GM12878 (cell line): ENCODE measurements around the gene ZNF608. TPM values are rescaled to one million over a fixed set of nuclear protein-coding genes. Genes with fewer than 3 reads are reported as not detected.

Experiments
- ATAC-seq: fragments of 200-7000 bp; cut with Tn5 transposase; 3 replicates; pipeline ENCODE4 v1.9.1; 2020; ENCODE audit warnings: mild to moderate bottlenecking, moderate library complexity
- BruUV-seq: library from RNA; stranded (reverse); fragments of 400-500 nt; replicated peaks from 2 replicates; lab custom pipeline; 2021; lab: Mats Ljungman, UMichigan
- CTCF ChIA-PET: fragments of 300-600 bp; sonication (Branson Sonifier 250); formaldehyde crosslinking; extraction: SDS; loops from one replicate; lab custom pipeline; 2021; ENCODE audit warnings: inconsistent platforms; lab: Yijun Ruan, JAX
- POLR2A ChIA-PET: fragments of 350-600 bp; formaldehyde crosslinking; extraction: SDS; loops from one replicate; lab custom pipeline; 2021; ENCODE audit warnings: inconsistent platforms; lab: Charles Lee
- RAD21 ChIA-PET: fragments of 300-600 bp; sonication (Branson Sonifier 250); formaldehyde crosslinking; loops from one replicate; lab custom pipeline; 2023; ENCODE audit warnings: antibody characterized with exemption; ENCODE audit not compliant: unreplicated experiment; lab: Charles Lee
- SMC1A ChIA-PET: fragments of 300-600 bp; sonication (Branson Sonifier 250); formaldehyde crosslinking; loops from one replicate; lab custom pipeline; 2023; ENCODE audit not compliant: unreplicated experiment, uncharacterized antibody; lab: Charles Lee
- DNase-seq: peaks from one replicate; pipeline ENCODE4 v3.0.0-alpha.2; 2011; ENCODE audit warnings: low read depth, low spot score
- FAIRE-seq: peaks from 3 replicates; lab custom pipeline; 2011; peaks lifted over from hg19 to GRCh38; lab: Jason Lieb, UNC
- H2AFZ ChIP-seq: 2 replicates; pipeline ENCODE4 v1.6.0; 2011; ENCODE audit warnings: low read depth, low read length, control low read depth; ENCODE audit not compliant: control insufficient read depth
- H3K27ac ChIP-seq: 2 replicates; pipeline ENCODE4 v1.5.1; 2011; ENCODE audit warnings: control low read depth; ENCODE audit not compliant: control insufficient read depth, insufficient read depth
- H3K27me3 ChIP-seq, 2 experiments: replicated peaks in 1 of 2; 2 replicates each; pipeline versions ENCODE4 v1.6.0 to v1.6.1; 2011; ENCODE audit warnings: low read length in 1 of 2; ENCODE audit not compliant: control insufficient read depth in 2 of 2, insufficient read depth in 2 of 2
- H3K36me3 ChIP-seq, 2 experiments: 2 replicates each; pipeline ENCODE4 v1.5.1; 2011; ENCODE audit warnings: low read length in 1 of 2; ENCODE audit not compliant: control insufficient read depth in 2 of 2, insufficient read depth in 2 of 2
- H3K4me1 ChIP-seq: 2 replicates; pipeline ENCODE4 v1.6.1; 2011; ENCODE audit warnings: mild to moderate bottlenecking, low read length, moderate library complexity, mixed read lengths; ENCODE audit not compliant: control insufficient read depth, insufficient read depth
- H3K4me2 ChIP-seq: 2 replicates; pipeline ENCODE4 v1.6.0; 2011; ENCODE audit warnings: control low read depth; ENCODE audit not compliant: control insufficient read depth, insufficient read depth
- H3K4me3 ChIP-seq: fragments of 200-600 bp; sonication (generic); 2 replicates; pipeline ENCODE4 v1.5.1; 2016
- H3K79me2 ChIP-seq: 2 replicates; pipeline ENCODE4 v1.6.0; 2011; ENCODE audit warnings: low read length; ENCODE audit not compliant: control insufficient read depth, insufficient read depth
- H3K9ac ChIP-seq: 2 replicates; pipeline ENCODE4 v1.8.0; 2011; ENCODE audit warnings: low read length, control low read depth, mixed read lengths; ENCODE audit not compliant: control insufficient read depth, insufficient read depth
- H3K9me3 ChIP-seq: replicated peaks from 3 replicates; pipeline ENCODE4 v1.5.1; 2011; ENCODE audit warnings: mild to moderate bottlenecking, low read length; ENCODE audit not compliant: control insufficient read depth, insufficient read depth
- H4K20me1 ChIP-seq: 2 replicates; pipeline ENCODE4 v1.6.0; 2011; ENCODE audit not compliant: control insufficient read depth, insufficient read depth
- ATF7 ChIP-seq: fragments of 450-650 bp; IDR thresholded peaks from 2 replicates; pipeline ENCODE4 v1.6.1; 2016; ENCODE audit warnings: low read depth, mild to moderate bottlenecking
- CREM ChIP-seq: IDR thresholded peaks from 2 replicates; pipeline ENCODE4 v1.6.1; 2014; ENCODE audit warnings: antibody characterized with exemption, low read depth
- EZH2 ChIP-seq: IDR thresholded peaks from 2 replicates; pipeline ENCODE4 v1.6.1; 2012; ENCODE audit warnings: low read depth, mild to moderate bottlenecking, control low read depth, inconsistent platforms, low read length, borderline replicate concordance; ENCODE audit not compliant: control insufficient read depth
- IRF4 ChIP-seq: IDR thresholded peaks from 2 replicates; pipeline ENCODE4 v1.6.1; 2011; ENCODE audit warnings: low read depth, low read length
- MTA2 ChIP-seq: fragments of 450-650 bp; IDR thresholded peaks from 2 replicates; pipeline ENCODE4 v1.6.1; 2016; ENCODE audit warnings: low read depth, mild to moderate bottlenecking, moderate library complexity
- NBN ChIP-seq: fragments of 450-650 bp; IDR thresholded peaks from 2 replicates; pipeline ENCODE4 v1.6.1; 2016
- STAT1 ChIP-seq: fragments of 450-650 bp; conservative IDR thresholded peaks from 2 replicates; pipeline ENCODE4 v1.6.1; 2014; ENCODE audit warnings: antibody characterized with exemption, mild to moderate bottlenecking
- SUZ12 ChIP-seq: fragments of 200-600 bp; sonication (generic); IDR thresholded peaks from one replicate; pipeline ENCODE4 v1.6.1; 2018; ENCODE audit warnings: antibody characterized with exemption, mild to moderate bottlenecking; ENCODE audit not compliant: unreplicated experiment
- ZNF207 ChIP-seq: fragments of 450-650 bp; IDR thresholded peaks from 2 replicates; pipeline ENCODE4 v1.6.1; 2014; ENCODE audit warnings: antibody characterized with exemption, mild to moderate bottlenecking, borderline replicate concordance
- ZNF622 ChIP-seq: fragments of 450-650 bp; IDR thresholded peaks from 2 replicates; pipeline ENCODE4 v1.6.1; 2017; ENCODE audit warnings: mild to moderate bottlenecking, inconsistent platforms
- ZSCAN29 ChIP-seq: fragments of 450-650 bp; IDR thresholded peaks from 2 replicates; pipeline ENCODE4 v1.6.1; 2017; ENCODE audit warnings: mild to moderate bottlenecking, moderate library complexity
- WGBS: methylation state at CpG from one replicate; pipeline ENCODE4 v1.1.6; 2016; ENCODE audit warnings: low lambda C conversion rate; ENCODE audit not compliant: insufficient replicate concordance, insufficient coverage; ENCODE audit errors: missing lambda C conversion rate; 5-methylcytosine and 5-hydroxymethylcytosine counted together
- in situ Hi-C: fragments of 300-500 bp; cut with MboI; formaldehyde crosslinking; loops from 9 replicates; pipeline ENCODE4 v1.14.3; 2018; ENCODE audit warnings: mixed read lengths
- intact Hi-C: fragments of 100-400 bp; cut with micrococcal nuclease; formaldehyde crosslinking; loops from one replicate; pipeline ENCODE4 v1.14.2; 2022; ENCODE audit not compliant: unreplicated experiment
- polyA plus RNA-seq, 11 experiments: library from polyadenylated mRNA; depleted of rRNA in 4 of 11; unstranded in 6 of 11; stranded (reverse) in 5 of 11; fragments of >200 nt; fragmentation: Nextera tagmentation in 4 of 11; fragmentation: Illumina TruSeq in 1 of 11; extraction: Ambion mirVana in 4 of 11; extraction: Trizol in 1 of 11; gene quantifications; 1 replicate in 1 of 11; 2 replicates in 10 of 11; pipeline versions ENCODE4 v1.2.1 to v1.2.3, GENCODE V29; 2011 to 2016; ENCODE audit warnings: inconsistent platforms in 2 of 11, missing spikeins in 2 of 11, low read depth in 1 of 11
- total RNA-seq, 4 experiments: library from RNA; depleted of rRNA in 3 of 4; stranded (reverse); fragments of >200 nt in 3 of 4; fragmentation: Illumina TruSeq in 1 of 4; extraction: Trizol in 1 of 4; gene quantifications; 2 replicates each; pipeline versions ENCODE4 v1.2.1 to v1.2.3, GENCODE V29; 2013 to 2021
- TF ChIP-seq, protein P1 (sequence below): fragments of 450-650 bp; formaldehyde crosslinking; IDR thresholded peaks from 2 replicates; pipeline ENCODE4 v1.4.0; 2020; ENCODE audit warnings: mild to moderate bottlenecking, moderate library complexity
- TF ChIP-seq, protein P2 (sequence below): fragments of 450-650 bp; IDR thresholded peaks from 2 replicates; pipeline ENCODE4 v1.6.1; 2016; ENCODE audit warnings: mild to moderate bottlenecking
- TF ChIP-seq, protein P3 (sequence below): fragments of 450-650 bp; IDR thresholded peaks from 2 replicates; pipeline ENCODE4 v1.6.1; 2017; ENCODE audit warnings: mild to moderate bottlenecking, moderate library complexity

ZNF608 gene
- total and polyA plus RNA-seq, 10 of the 15 experiments (the other 5 are each of a cell fraction or from before 2014, with no cell fraction given), result 0.19 to 6.7 (median 0.64) TPM

DNA sequence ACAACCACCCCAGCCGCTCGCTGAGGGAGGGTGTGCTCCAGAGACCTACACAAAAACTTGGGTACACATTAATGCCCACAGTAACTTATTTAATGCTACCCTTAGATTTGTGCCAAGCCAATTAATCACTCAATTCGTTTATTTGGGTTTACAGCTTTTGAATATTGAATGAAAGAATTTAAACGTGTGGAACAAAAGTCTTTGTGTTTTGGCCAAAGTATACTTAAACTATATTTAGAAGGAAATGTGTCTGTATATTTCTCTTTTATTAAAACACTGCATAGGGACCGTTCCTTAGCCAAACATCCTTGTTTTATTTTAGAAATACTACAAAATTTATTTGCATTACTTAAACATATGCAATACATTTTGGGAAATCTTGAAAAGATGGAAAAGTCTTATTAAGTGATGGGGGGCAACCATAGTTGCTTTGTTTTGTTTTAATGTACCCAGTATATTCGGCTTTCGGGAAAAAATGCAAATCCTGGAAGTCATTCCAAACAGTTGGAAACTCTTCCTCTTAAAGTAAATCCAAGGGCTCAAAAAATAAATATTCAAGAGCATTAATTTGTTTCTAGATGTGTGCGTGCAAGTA lies 11.8 kb downstream of the ZNF608 start (continued):
- TF ChIP-seq, protein P1, sequence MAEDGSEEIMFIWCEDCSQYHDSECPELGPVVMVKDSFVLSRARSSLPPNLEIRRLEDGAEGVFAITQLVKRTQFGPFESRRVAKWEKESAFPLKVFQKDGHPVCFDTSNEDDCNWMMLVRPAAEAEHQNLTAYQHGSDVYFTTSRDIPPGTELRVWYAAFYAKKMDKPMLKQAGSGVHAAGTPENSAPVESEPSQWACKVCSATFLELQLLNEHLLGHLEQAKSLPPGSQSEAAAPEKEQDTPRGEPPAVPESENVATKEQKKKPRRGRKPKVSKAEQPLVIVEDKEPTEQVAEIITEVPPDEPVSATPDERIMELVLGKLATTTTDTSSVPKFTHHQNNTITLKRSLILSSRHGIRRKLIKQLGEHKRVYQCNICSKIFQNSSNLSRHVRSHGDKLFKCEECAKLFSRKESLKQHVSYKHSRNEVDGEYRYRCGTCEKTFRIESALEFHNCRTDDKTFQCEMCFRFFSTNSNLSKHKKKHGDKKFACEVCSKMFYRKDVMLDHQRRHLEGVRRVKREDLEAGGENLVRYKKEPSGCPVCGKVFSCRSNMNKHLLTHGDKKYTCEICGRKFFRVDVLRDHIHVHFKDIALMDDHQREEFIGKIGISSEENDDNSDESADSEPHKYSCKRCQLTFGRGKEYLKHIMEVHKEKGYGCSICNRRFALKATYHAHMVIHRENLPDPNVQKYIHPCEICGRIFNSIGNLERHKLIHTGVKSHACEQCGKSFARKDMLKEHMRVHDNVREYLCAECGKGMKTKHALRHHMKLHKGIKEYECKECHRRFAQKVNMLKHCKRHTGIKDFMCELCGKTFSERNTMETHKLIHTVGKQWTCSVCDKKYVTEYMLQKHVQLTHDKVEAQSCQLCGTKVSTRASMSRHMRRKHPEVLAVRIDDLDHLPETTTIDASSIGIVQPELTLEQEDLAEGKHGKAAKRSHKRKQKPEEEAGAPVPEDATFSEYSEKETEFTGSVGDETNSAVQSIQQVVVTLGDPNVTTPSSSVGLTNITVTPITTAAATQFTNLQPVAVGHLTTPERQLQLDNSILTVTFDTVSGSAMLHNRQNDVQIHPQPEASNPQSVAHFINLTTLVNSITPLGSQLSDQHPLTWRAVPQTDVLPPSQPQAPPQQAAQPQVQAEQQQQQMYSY (CRISPR knock-in tag), result no peak

DNA sequence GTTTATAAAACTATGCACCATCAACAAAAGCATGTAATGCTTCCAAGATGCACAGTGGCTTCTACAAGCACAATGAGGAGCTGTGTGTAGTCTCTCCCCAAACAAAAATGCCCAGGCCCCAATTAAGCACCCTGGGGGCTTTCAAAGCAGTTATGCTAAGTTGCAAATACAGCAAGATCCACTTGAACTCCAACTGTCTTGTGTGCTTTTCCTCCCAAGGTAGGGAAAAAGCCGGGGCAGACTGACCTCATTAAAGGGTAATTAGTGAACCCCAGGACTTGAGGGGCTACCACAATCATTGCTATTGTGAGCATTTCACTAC lies 13.1 kb downstream of the ZNF608 start:
- ChIA-PET POLR2A (interaction anchor here (0.6 to 1.1 kb wide), 8 partner anchors 10 to 264 kb away, joined by 3 to 7 read pairs (median 5); partner anchors contain the start of gene ZNF608), RAD21 (interaction anchor here (0.7 to 1.8 kb wide), 8 partner anchors 13 to 352 kb away, joined by 3 to 6 read pairs (median 4); no protein-coding TSS in a partner anchor), CTCF (interaction anchor here (0.6 to 1.4 kb wide), 2 partner anchors 14 to 18 kb away, joined by 3 to 4 read pairs; no protein-coding TSS in a partner anchor), SMC1A (interaction anchor here (0.8 to 1.9 kb wide), 8 partner anchors 8 to 170 kb away, joined by 3 to 9 read pairs (median 4); no protein-coding TSS in a partner anchor)
- DNase-seq (no peak), ATAC-seq (no peak), FAIRE-seq (no peak)
- intact Hi-C loops (no loop called here), in situ Hi-C loops (no loop called here)
- Histone ChIP-seq H3K27ac (no peak overlapping the region), H3K9ac (no peak overlapping the region), H3K79me2 (peaks cover 73% of the 10 kb centered on the region), H3K4me2 (no peak overlapping the region), H3K4me1 (peaks cover 24% of the 10 kb centered on the region), H4K20me1 (no peaks in the 10 kb centered on the region), H3K9me3 (no peaks in the 10 kb centered on the region; the same call in 1 of the 3 replicates), H3K27me3 (no peaks in the 10 kb centered on the region), H2AFZ (no peak overlapping the region), H3K4me3 (no peak overlapping the region), H3K36me3 (no peaks in the 10 kb centered on the region)
- BruUV-seq, result no TSS peak
- WGBS, result 72% methylated on average over 1 of the region's 1 CpG
- TF ChIP-seq, protein P2, sequence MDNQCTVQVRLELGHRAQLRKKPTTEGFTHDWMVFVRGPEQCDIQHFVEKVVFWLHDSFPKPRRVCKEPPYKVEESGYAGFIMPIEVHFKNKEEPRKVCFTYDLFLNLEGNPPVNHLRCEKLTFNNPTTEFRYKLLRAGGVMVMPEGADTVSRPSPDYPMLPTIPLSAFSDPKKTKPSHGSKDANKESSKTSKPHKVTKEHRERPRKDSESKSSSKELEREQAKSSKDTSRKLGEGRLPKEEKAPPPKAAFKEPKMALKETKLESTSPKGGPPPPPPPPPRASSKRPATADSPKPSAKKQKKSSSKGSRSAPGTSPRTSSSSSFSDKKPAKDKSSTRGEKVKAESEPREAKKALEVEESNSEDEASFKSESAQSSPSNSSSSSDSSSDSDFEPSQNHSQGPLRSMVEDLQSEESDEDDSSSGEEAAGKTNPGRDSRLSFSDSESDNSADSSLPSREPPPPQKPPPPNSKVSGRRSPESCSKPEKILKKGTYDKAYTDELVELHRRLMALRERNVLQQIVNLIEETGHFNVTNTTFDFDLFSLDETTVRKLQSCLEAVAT, result no peak
- TF ChIP-seq ZSCAN29 (no peak), SUZ12 (no peak), IRF4 (no peak), STAT1 (no peak), MTA2 (no peak), CREM (no peak), ATF7 (no peak), EZH2 (no peak), ZNF622 (no peak), NBN (no peak), ZNF207 (no peak)
- TF ChIP-seq, protein P3, sequence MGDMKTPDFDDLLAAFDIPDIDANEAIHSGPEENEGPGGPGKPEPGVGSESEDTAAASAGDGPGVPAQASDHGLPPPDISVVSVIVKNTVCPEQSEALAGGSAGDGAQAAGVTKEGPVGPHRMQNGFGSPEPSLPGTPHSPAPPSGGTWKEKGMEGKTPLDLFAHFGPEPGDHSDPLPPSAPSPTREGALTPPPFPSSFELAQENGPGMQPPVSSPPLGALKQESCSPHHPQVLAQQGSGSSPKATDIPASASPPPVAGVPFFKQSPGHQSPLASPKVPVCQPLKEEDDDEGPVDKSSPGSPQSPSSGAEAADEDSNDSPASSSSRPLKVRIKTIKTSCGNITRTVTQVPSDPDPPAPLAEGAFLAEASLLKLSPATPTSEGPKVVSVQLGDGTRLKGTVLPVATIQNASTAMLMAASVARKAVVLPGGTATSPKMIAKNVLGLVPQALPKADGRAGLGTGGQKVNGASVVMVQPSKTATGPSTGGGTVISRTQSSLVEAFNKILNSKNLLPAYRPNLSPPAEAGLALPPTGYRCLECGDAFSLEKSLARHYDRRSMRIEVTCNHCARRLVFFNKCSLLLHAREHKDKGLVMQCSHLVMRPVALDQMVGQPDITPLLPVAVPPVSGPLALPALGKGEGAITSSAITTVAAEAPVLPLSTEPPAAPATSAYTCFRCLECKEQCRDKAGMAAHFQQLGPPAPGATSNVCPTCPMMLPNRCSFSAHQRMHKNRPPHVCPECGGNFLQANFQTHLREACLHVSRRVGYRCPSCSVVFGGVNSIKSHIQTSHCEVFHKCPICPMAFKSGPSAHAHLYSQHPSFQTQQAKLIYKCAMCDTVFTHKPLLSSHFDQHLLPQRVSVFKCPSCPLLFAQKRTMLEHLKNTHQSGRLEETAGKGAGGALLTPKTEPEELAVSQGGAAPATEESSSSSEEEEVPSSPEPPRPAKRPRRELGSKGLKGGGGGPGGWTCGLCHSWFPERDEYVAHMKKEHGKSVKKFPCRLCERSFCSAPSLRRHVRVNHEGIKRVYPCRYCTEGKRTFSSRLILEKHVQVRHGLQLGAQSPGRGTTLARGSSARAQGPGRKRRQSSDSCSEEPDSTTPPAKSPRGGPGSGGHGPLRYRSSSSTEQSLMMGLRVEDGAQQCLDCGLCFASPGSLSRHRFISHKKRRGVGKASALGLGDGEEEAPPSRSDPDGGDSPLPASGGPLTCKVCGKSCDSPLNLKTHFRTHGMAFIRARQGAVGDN, result no peak
